Activated CD8-positive, alpha-beta memory T cell treated with anti-CD3 and anti-CD28 coated beads, Interleukin-2, amount 50 U/mL, for 1 hour (primary cell): ENCODE results near the gene CDC42EP5.
"Not testable (repeated sequence)": the region's sequence is repeated elsewhere in the genome, so short reads cannot be mapped to it uniquely, and the experiment has no call there.

Experiments used
- DNase-seq: peaks from one replicate; pipeline ENCODE4 v3.0.0-alpha.2; 2020; ENCODE audit errors: extremely low read depth

CDC42EP5 gene

GRCh38 chr19:54473071-54473891 is at the start of gene CDC42EP5:
TSS of gene CDC42EP5 (minus strand) at chr19:54473296. CDS start at chr19:54465547, 7,749 bp downstream.
- no peak for DNase-seq

- no peak for DNase-seq
Measured at GRCh38 chr19:54521860-54522513, 48.9 kb upstream of the CDC42EP5 start.

GRCh38 chr19:54521022-54521859 is 48.1 kb upstream of the CDC42EP5 start:
- no peak for DNase-seq

GRCh38 chr19:54518844-54519243 is 45.7 kb upstream of the CDC42EP5 start:
- no peak for DNase-seq

GRCh38 chr19:54517483-54517882 is 44.4 kb upstream of the CDC42EP5 start:
- DNase-seq, result no peak

GRCh38 chr19:54515156-54515555 is 42.1 kb upstream of the CDC42EP5 start:
- DNase-seq, result no peak

GRCh38 chr19:54509200-54509940 is 36.3 kb upstream of the CDC42EP5 start:
- DNase-seq, result not testable (repeated sequence)

GRCh38 chr19:54508487-54508886 is 35.4 kb upstream of the CDC42EP5 start:
- DNase-seq, result not testable (repeated sequence)

GRCh38 chr19:54507824-54508223 is 34.7 kb upstream of the CDC42EP5 start:
- DNase-seq, result no peak

GRCh38 chr19:54507038-54507717 is 34.1 kb upstream of the CDC42EP5 start:
- not testable (repeated sequence) for DNase-seq

- DNase-seq, result no peak
Measured at GRCh38 chr19:54506079-54506478, 33.0 kb upstream of the CDC42EP5 start.

GRCh38 chr19:54505542-54505941 is 32.4 kb upstream of the CDC42EP5 start:
- not testable (repeated sequence) for DNase-seq

GRCh38 chr19:54502518-54503048 is 29.5 kb upstream of the CDC42EP5 start, which contains the start of gene LAIR2:
TSS of gene LAIR2 (plus strand) at chr19:54502831. CDS start at chr19:54502919, 88 bp downstream.
- DNase-seq, result no peak

- DNase-seq, result not testable (repeated sequence)
Measured at GRCh38 chr19:54498451-54498772, 25.3 kb upstream of the CDC42EP5 start.

GRCh38 chr19:54497747-54498450 is 24.8 kb upstream of the CDC42EP5 start:
- not testable (repeated sequence) for DNase-seq

GRCh38 chr19:54495284-54495683 is 22.2 kb upstream of the CDC42EP5 start:
- DNase-seq, result not testable (repeated sequence)

- no peak for DNase-seq
Measured at GRCh38 chr19:54493967-54494585, 21.0 kb upstream of the CDC42EP5 start.

- DNase-seq, result not testable (repeated sequence)
Measured at GRCh38 chr19:54493056-54493455, 20.0 kb upstream of the CDC42EP5 start.

- DNase-seq, result no peak
Measured at GRCh38 chr19:54492568-54492967, 19.5 kb upstream of the CDC42EP5 start.
